ENCODE measurements around the gene STRA8. TPM values are rescaled to one million over a fixed set of nuclear protein-coding genes. Genes with fewer than 3 reads are reported as not detected.

The STRA8 gene
- total RNA-seq, 1 donor from 2014 or later, result not detected

DNA sequence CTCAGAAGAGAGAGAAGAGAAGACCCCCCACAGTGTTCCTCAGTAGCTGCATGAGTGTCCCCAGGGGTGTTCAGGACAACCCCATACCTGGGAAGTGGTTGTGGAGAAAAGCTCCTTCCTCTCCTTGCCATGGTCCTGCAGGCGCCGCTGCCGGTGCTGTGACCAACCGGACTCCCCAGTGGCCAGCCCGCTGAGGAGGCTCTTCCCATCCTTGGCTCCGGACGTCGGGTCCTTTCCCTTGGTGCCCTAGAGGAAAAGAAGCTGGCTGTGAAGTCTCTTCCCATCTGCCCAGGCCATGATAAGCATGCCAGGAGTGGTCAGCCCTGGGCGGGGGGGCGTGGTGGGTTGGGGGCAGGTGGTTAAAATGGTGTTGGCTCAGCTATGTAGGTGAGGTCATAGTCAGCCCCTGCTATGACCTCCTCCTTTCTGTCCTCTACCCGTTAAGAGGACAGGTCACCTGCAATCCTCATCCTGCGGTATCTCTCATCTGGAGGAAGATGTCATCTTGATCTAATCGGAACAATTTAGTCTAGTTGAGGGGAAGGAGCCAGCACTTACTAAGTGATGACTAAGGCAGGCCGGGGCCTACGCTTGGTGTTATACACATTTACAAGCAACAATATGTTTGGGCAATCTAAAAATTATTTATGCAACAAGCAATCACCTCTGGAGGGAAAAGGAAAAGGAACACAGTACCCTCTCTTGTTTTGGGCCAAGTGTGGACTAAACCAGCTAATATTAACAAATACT lies 35.6 kb upstream of the STRA8 start:
- no peak overlapping the region for H3K27ac Mint-ChIP-seq
- peaks cover 38% of the 10 kb centered on the region for H3K36me3 Mint-ChIP-seq
- no peak overlapping the region for H3K4me3 Mint-ChIP-seq
- TF ChIP-seq, protein P1, sequence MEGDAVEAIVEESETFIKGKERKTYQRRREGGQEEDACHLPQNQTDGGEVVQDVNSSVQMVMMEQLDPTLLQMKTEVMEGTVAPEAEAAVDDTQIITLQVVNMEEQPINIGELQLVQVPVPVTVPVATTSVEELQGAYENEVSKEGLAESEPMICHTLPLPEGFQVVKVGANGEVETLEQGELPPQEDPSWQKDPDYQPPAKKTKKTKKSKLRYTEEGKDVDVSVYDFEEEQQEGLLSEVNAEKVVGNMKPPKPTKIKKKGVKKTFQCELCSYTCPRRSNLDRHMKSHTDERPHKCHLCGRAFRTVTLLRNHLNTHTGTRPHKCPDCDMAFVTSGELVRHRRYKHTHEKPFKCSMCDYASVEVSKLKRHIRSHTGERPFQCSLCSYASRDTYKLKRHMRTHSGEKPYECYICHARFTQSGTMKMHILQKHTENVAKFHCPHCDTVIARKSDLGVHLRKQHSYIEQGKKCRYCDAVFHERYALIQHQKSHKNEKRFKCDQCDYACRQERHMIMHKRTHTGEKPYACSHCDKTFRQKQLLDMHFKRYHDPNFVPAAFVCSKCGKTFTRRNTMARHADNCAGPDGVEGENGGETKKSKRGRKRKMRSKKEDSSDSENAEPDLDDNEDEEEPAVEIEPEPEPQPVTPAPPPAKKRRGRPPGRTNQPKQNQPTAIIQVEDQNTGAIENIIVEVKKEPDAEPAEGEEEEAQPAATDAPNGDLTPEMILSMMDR (IDR thresholded peaks at IDR 0.05; ENCODE audit: unreplicated experiment), result no peak
- no peaks in the 10 kb centered on the region for H3K9me3 Mint-ChIP-seq
- peak in 1 of 2 experiments; percentile 22 for DNase-seq (ENCODE audit: low spot score in 2 of 2, unreplicated experiment in 2 of 2)
- no peaks in the 10 kb centered on the region for H3K4me1 Mint-ChIP-seq
- no peaks in the 10 kb centered on the region for H3K27me3 Mint-ChIP-seq (ENCODE audit: low read depth)

DNA sequence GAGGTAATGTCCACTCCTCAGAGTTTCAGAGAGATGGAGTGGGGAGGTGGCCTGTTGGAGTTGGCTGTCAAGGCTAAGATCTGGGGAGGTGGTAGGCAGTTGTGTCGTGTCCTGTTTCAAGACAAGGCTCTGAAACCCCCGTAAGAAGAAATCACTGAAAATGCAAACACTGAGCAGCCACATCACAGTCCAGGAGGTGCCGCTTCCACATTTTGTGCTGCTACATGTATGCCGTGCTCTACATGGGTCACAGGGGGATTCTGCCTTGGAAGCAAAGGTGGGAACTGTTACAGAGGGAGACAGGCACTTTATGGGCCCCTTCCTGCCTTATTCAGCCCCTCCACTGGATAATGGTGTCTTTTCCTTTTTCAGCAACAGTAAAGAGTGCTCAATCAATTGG lies 34.2 kb upstream of the STRA8 start:
- Mint-ChIP-seq H3K27ac (no peak overlapping the region), H3K4me1 (no peaks in the 10 kb centered on the region), H3K36me3 (peaks cover 30% of the 10 kb centered on the region), H3K27me3 (ENCODE audit: low read depth) (no peaks in the 10 kb centered on the region), H3K4me3 (no peak overlapping the region), H3K9me3 (no peaks in the 10 kb centered on the region)
- DNase-seq (ENCODE audit: low spot score in 2 of 2, unreplicated experiment in 2 of 2), result no peak
- TF ChIP-seq, protein P1 (IDR thresholded peaks at IDR 0.05; ENCODE audit: unreplicated experiment), result no peak

GRCh38 chr7:135200821-135201331 lies 32.8 kb upstream of the STRA8 start:
- no peaks in the 10 kb centered on the region for H3K9me3 Mint-ChIP-seq
- no peaks in the 10 kb centered on the region for H3K27me3 Mint-ChIP-seq (ENCODE audit: low read depth)
- no peak overlapping the region for H3K4me3 Mint-ChIP-seq
- H3K4me1 Mint-ChIP-seq, result no peaks in the 10 kb centered on the region
- no peak for DNase-seq (ENCODE audit: low spot score in 2 of 2, unreplicated experiment in 2 of 2)
- TF ChIP-seq, protein P1 (IDR thresholded peaks at IDR 0.05; ENCODE audit: unreplicated experiment), result no peak
- H3K27ac Mint-ChIP-seq, result no peak overlapping the region
- H3K36me3 Mint-ChIP-seq, result peaks cover 23% of the 10 kb centered on the region

DNA sequence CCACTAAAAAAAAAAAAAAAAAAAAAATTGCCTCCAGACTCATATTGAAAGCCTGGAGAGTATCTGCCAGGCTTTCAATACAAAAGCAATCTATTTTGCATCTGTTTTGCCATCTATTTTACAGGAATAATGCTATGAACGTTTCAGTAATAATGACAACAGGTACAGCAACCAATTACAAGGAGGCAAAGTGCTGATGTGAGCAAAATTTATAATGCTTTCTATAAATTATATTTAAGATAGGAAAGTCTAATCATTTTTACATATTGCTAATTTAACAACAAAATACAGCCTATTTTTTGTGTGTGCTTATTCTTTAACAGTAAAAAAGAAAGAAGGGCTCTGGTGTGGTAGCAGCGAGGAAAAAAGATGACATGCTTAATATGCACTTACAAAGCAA lies 32.3 kb upstream of the STRA8 start:
- H3K36me3 Mint-ChIP-seq, result peaks cover 23% of the 10 kb centered on the region
- no peaks in the 10 kb centered on the region for H3K27me3 Mint-ChIP-seq (ENCODE audit: low read depth)
- H3K9me3 Mint-ChIP-seq, result no peaks in the 10 kb centered on the region
- no peaks in the 10 kb centered on the region for H3K4me1 Mint-ChIP-seq
- TF ChIP-seq, protein P1 (IDR thresholded peaks at IDR 0.05; ENCODE audit: unreplicated experiment), result no peak
- no peak overlapping the region for H3K27ac Mint-ChIP-seq
- no peak overlapping the region for H3K4me3 Mint-ChIP-seq
- no peak for DNase-seq (ENCODE audit: low spot score in 2 of 2, unreplicated experiment in 2 of 2)

DNA sequence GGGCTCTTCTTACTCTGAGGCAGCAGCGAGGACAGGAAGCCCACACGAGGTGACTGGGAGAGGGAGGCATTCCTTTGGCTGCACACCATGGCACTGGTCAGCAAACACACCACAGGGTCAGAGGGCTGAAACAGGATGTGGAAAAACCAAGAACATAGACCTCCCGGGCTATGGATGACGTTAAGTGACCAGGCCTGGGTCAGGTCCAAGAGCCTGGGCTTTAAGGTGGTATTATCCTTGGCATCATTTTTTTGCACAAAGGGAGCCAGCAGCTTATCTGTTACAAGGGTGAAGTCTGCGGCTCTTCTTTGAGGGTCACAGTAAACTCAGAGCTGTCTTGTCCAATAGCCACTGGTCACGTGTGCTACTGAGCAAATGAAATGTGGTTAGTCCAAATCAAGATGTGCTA lies 29.3 kb upstream of the STRA8 start:
- TF ChIP-seq, protein P1 (IDR thresholded peaks at IDR 0.05; ENCODE audit: unreplicated experiment), result no peak
- H3K27ac Mint-ChIP-seq, result no peak overlapping the region
- H3K36me3 Mint-ChIP-seq, result peaks cover 10% of the 10 kb centered on the region
- no peak overlapping the region for H3K4me3 Mint-ChIP-seq
- no peak for DNase-seq (ENCODE audit: low spot score in 2 of 2, unreplicated experiment in 2 of 2)
- no peaks in the 10 kb centered on the region for H3K9me3 Mint-ChIP-seq
- peaks cover 8% of the 10 kb centered on the region for H3K4me1 Mint-ChIP-seq
- H3K27me3 Mint-ChIP-seq (ENCODE audit: low read depth), result no peaks in the 10 kb centered on the region
